Right atrium auricular region (tissue), 2 donors: ENCODE data around the gene OR7C1. TPM values are rescaled to one million over a fixed set of nuclear protein-coding genes. Genes with fewer than 3 reads are reported as not detected.

Source experiments
- DNase-seq: peaks from one replicate; pipeline ENCODE4 v3.0.0-alpha.2; 2019; ENCODE audit warnings: low spot score
- H3K27ac ChIP-seq, 2 donors: fragments of 200-600 bp; sonication (generic); 1 replicate in 1 of 2; 2 replicates in 1 of 2; pipeline ENCODE4 v1.5.1; 2016 to 2019
- H3K27me3 ChIP-seq, 2 donors: fragments of 200-600 bp; sonication (generic); one replicate each; pipeline versions ENCODE4 v1.5.1 to v1.6.0; 2017 to 2019
- H3K36me3 ChIP-seq: fragments of 200-600 bp; sonication (generic); one replicate; pipeline ENCODE4 v1.5.1; 2016
- H3K4me1 ChIP-seq, 2 donors: fragments of 200-600 bp; sonication (generic); one replicate each; pipeline versions ENCODE4 v1.5.1 to v1.6.0; 2017 to 2019
- H3K4me3 ChIP-seq, 2 donors: fragments of 200-600 bp; sonication (generic); 1 replicate in 1 of 2; 2 replicates in 1 of 2; pipeline ENCODE4 v1.5.1; 2017 to 2019; ENCODE audit warnings: mild to moderate bottlenecking in 1 of 2, moderate library complexity in 1 of 2
- H3K9me3 ChIP-seq, 2 donors: fragments of 200-600 bp; sonication (generic); one replicate each; pipeline ENCODE4 v1.5.1; 2019
- CTCF ChIP-seq, 2 donors: fragments of 200-600 bp; sonication (generic); IDR thresholded peaks; one replicate each; pipeline ENCODE4 v1.5.1; 2019; ENCODE audit warnings: antibody characterized with exemption in 2 of 2
- total RNA-seq, 2 donors: library from RNA; depleted of rRNA; stranded (reverse); fragments of >200 nt; gene quantifications; one replicate each; pipeline ENCODE4 v1.1.0, GENCODE V29; 2016

OR7C1 gene
- total RNA-seq: not detected

GRCh38 chr19:14835011-14835410 is at the start of gene OR7C1, which contains the start of gene OR7A5:
OR7C1 (minus strand) TSS chr19:14835185; CDS start chr19:14800136, 35,049 bp downstream.
OR7A5 (minus strand) TSS chr19:14835185; CDS start chr19:14828241, 6,944 bp downstream.
- TF ChIP-seq CTCF (IDR thresholded peaks at IDR 0.05): no peak
- no peak for DNase-seq
- Histone ChIP-seq H3K27ac (no peak within 1 kb of the TSS), H3K36me3 (no peaks in the 10 kb centered on the region), H3K9me3 (no peaks in the 10 kb centered on the region), H3K4me1 (no peaks in the 10 kb centered on the region), H3K27me3 (no peaks in the 10 kb centered on the region), H3K4me3 (no peak within 1 kb of the TSS)

GRCh38 chr19:14871619-14872230 is 36.7 kb upstream of the OR7C1 start:
- TF ChIP-seq CTCF (IDR thresholded peaks at IDR 0.05): peak in 1 of 2 donors; percentile 41
- H3K36me3 ChIP-seq: no peaks in the 10 kb centered on the region
- H3K27ac ChIP-seq: no peak overlapping the region
- H3K4me1 ChIP-seq: no peaks in the 10 kb centered on the region
- DNase-seq: no peak
- H3K4me3 ChIP-seq: no peak overlapping the region
- peaks cover 0 to 8% of the 10 kb centered on the region in 2 donors for H3K9me3 ChIP-seq
- H3K27me3 ChIP-seq: no peaks in the 10 kb centered on the region

- DNase-seq: no peak
- Histone ChIP-seq H3K4me1 (no peaks in the 10 kb centered on the region), H3K9me3 (peaks cover 0 to 8% of the 10 kb centered on the region in 2 donors), H3K27me3 (no peaks in the 10 kb centered on the region), H3K36me3 (no peaks in the 10 kb centered on the region), H3K27ac (no peak overlapping the region), H3K4me3 (no peak overlapping the region)
- no peak for TF ChIP-seq CTCF (IDR thresholded peaks at IDR 0.05)
Measured at GRCh38 chr19:14868497-14868896, 33.5 kb upstream of the OR7C1 start.

- Histone ChIP-seq H3K9me3 (no peaks in the 10 kb centered on the region), H3K4me3 (no peak within 1 kb of the TSS), H3K27ac (no peak within 1 kb of the TSS), H3K36me3 (no peaks in the 10 kb centered on the region), H3K27me3 (no peaks in the 10 kb centered on the region), H3K4me1 (no peaks in the 10 kb centered on the region)
- no peak for TF ChIP-seq CTCF (IDR thresholded peaks at IDR 0.05)
- no peak for DNase-seq
Measured at GRCh38 chr19:14848822-14849221, 13.8 kb upstream of the OR7C1 start, which contains the start of gene OR7A10. OR7A10 (minus strand) TSS chr19:14848922; CDS start chr19:14841877, 7,045 bp downstream.

DNA sequence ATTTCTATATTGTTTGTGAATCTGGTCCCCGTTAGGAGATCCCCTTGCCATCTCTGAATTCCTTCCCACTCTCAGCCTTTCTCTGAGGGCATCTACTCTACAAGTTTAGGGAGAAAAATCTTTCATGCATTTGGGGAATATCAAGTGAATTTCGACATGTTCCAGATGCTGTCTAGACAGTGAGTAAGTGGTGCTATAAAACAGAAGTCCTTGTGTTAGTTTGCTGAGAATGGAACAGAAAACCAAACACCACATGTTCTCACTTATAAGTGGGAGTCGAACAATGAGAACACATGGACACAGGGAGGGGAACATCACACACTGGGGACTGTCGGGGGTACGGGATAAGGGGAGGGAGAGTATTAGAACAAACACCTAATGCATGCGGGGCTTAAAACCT is 8.6 kb upstream of the OR7C1 start:
- no peak overlapping the region for H3K27ac ChIP-seq
- DNase-seq: no peak
- no peaks in the 10 kb centered on the region for H3K9me3 ChIP-seq
- H3K4me3 ChIP-seq: no peak overlapping the region
- TF ChIP-seq CTCF (IDR thresholded peaks at IDR 0.05): no peak
- no peaks in the 10 kb centered on the region for H3K4me1 ChIP-seq
- H3K36me3 ChIP-seq: no peaks in the 10 kb centered on the region
- H3K27me3 ChIP-seq: no peaks in the 10 kb centered on the region

DNA sequence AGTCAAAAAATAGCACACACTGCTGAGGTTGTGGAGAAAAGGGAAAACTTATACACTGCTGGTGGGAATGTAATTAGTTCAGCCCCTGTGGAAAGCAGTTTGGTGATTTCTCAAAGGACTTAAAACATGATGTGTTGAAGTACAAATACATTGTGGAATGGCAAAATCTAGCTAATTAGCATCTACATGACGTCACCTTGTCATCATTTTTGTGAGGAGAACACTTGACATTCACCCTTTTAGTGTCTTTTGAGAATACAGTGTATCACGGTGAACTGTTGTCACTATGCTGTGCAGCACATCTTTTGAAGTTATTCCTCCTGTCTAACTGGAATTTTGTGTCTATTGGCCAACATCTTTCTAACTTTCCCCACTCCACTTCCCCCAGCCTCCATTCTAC is 8.2 kb upstream of the OR7C1 start:
- Histone ChIP-seq H3K27me3 (no peaks in the 10 kb centered on the region), H3K4me3 (no peak overlapping the region), H3K4me1 (no peaks in the 10 kb centered on the region), H3K9me3 (no peaks in the 10 kb centered on the region), H3K27ac (no peak overlapping the region), H3K36me3 (no peaks in the 10 kb centered on the region)
- no peak for DNase-seq
- no peak for TF ChIP-seq CTCF (IDR thresholded peaks at IDR 0.05)
